OCI-LY1 (cell line): Measurements from ENCODE around the gene SKA1.

ENCODE experiments used
- H2AFZ ChIP-seq: fragments of 200-600 bp; sonication (generic), shearing (Covaris generic); 2 replicates; pipeline ENCODE4 v1.6.0; 2014; ENCODE audit warnings: antibody characterized with exemption, mild to moderate bottlenecking, low read length
- H3F3A ChIP-seq: fragments of 200-600 bp; sonication (generic), shearing (Covaris generic); 2 replicates; pipeline ENCODE4 v1.6.0; 2014; ENCODE audit warnings: mild to moderate bottlenecking, antibody characterized with exemption, low read length, moderate library complexity; ENCODE audit not compliant: insufficient read depth
- H3K27ac ChIP-seq: fragments of 200-600 bp; sonication (generic); 2 replicates; pipeline ENCODE4 v1.5.1; 2014; ENCODE audit warnings: low read length, mixed run types, mild to moderate bottlenecking, low read depth; ENCODE audit not compliant: poor library complexity, severe bottlenecking
- H3K27me3 ChIP-seq: fragments of 200-600 bp; sonication (generic); 2 replicates; pipeline ENCODE4 v1.6.0; 2014; ENCODE audit warnings: antibody characterized with exemption, mild to moderate bottlenecking, low read length, moderate library complexity; ENCODE audit not compliant: insufficient read depth
- H3K36me3 ChIP-seq: fragments of 200-600 bp; sonication (generic); 2 replicates; pipeline ENCODE4 v1.6.1; 2014; ENCODE audit warnings: mild to moderate bottlenecking, antibody characterized with exemption, low read length, moderate library complexity, mixed read lengths; ENCODE audit not compliant: insufficient read depth
- H3K4me1 ChIP-seq: fragments of 200-600 bp; sonication (generic); 2 replicates; pipeline ENCODE4 v1.5.1; 2014; ENCODE audit warnings: mild to moderate bottlenecking, low read length, moderate library complexity; ENCODE audit not compliant: insufficient read depth, severe bottlenecking
- H3K4me2 ChIP-seq: fragments of 200-600 bp; sonication (generic), shearing (Covaris generic); 2 replicates; pipeline ENCODE4 v1.6.1; 2014; ENCODE audit warnings: low read length
- H3K4me3 ChIP-seq: fragments of 200-600 bp; sonication (generic); 2 replicates; pipeline ENCODE4 v1.5.1; 2014; ENCODE audit warnings: low read length, low read depth, mild to moderate bottlenecking, mixed read lengths; ENCODE audit not compliant: poor library complexity, severe bottlenecking
- H3K79me2 ChIP-seq: fragments of 200-600 bp; shearing (Covaris generic); 2 replicates; pipeline ENCODE4 v1.6.1; 2016; ENCODE audit warnings: mixed run types, low read length, mixed read lengths; ENCODE audit not compliant: insufficient read depth
- H3K9ac ChIP-seq: fragments of 200-600 bp; sonication (generic), shearing (Covaris generic); 2 replicates; pipeline ENCODE4 v1.6.1; 2014; ENCODE audit warnings: mild to moderate bottlenecking, low read length, mixed read lengths
- H3K9me2 ChIP-seq: fragments of 200-600 bp; sonication (generic), shearing (Covaris generic); 2 replicates; pipeline ENCODE4 v1.6.1; 2014; ENCODE audit warnings: low read depth, mild to moderate bottlenecking, low read length, mixed read lengths
- H3K9me3 ChIP-seq: fragments of 200-600 bp; shearing (Covaris generic); 2 replicates; pipeline ENCODE4 v1.6.1; 2014; ENCODE audit warnings: low read length, mixed read lengths
- H4K20me1 ChIP-seq: fragments of 200-600 bp; sonication (generic), shearing (Covaris generic); 2 replicates; pipeline ENCODE4 v1.6.0; 2016; ENCODE audit warnings: mild to moderate bottlenecking, low read length; ENCODE audit not compliant: insufficient read depth
- EZH2 ChIP-seq: fragments of 200-600 bp; sonication (generic), shearing (Covaris generic); IDR thresholded peaks from 2 replicates; pipeline ENCODE4 v1.8.0; 2017; ENCODE audit warnings: borderline replicate concordance, mixed run types, mild to moderate bottlenecking, antibody characterized with exemption, low read length, moderate library complexity, mixed read lengths
- TF ChIP-seq, protein P1 (sequence below): fragments of 200-600 bp; sonication (generic), shearing (Covaris generic); IDR thresholded peaks from 2 replicates; pipeline ENCODE4 v1.5.1; 2017; ENCODE audit warnings: mild to moderate bottlenecking, antibody characterized with exemption, low read length, moderate library complexity, mixed read lengths

The SKA1 gene

GRCh38 chr18:50418650-50419049 is 43.8 kb downstream of the SKA1 start:
- no peaks in the 10 kb centered on the region for H4K20me1 ChIP-seq
- TF ChIP-seq, protein P1, sequence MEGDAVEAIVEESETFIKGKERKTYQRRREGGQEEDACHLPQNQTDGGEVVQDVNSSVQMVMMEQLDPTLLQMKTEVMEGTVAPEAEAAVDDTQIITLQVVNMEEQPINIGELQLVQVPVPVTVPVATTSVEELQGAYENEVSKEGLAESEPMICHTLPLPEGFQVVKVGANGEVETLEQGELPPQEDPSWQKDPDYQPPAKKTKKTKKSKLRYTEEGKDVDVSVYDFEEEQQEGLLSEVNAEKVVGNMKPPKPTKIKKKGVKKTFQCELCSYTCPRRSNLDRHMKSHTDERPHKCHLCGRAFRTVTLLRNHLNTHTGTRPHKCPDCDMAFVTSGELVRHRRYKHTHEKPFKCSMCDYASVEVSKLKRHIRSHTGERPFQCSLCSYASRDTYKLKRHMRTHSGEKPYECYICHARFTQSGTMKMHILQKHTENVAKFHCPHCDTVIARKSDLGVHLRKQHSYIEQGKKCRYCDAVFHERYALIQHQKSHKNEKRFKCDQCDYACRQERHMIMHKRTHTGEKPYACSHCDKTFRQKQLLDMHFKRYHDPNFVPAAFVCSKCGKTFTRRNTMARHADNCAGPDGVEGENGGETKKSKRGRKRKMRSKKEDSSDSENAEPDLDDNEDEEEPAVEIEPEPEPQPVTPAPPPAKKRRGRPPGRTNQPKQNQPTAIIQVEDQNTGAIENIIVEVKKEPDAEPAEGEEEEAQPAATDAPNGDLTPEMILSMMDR = no peak
- TF ChIP-seq EZH2 = no peak

DNA sequence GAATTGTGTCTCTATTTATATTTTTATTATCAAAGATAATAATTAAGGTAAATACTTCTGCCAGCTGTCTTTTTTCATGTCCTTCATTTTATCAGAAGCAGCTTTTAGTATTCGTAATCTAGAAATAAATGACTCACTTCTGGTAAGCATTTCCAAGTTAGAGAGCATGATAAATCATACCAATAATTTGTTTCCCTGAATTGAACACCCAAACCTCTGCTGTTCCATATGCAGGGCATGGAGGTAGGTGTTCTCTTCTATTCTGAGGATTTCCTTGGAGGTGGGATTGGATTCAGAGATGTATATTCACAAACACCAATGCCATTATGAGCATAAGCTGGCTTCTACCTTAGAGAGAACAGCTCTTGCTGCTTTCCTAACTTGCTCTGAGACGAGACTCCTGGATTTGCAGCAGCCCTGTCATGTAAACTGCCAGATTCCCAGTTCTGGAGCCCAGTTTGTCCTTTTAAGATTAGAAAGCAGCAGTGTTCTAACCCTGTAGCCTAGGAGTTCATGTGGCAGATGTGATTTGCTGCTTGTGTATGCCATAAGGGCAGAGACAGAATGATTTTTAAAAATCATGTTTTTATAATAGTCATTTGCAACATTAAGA is 47.5 kb downstream of the SKA1 start:
- H3K36me3 ChIP-seq = no peaks in the 10 kb centered on the region
- H3K27ac ChIP-seq = no peak overlapping the region
- no peak overlapping the region for H3K4me3 ChIP-seq
- H4K20me1 ChIP-seq = no peaks in the 10 kb centered on the region
- H3K9ac ChIP-seq = no peak overlapping the region
- H2AFZ ChIP-seq = no peak overlapping the region
- H3K79me2 ChIP-seq = no peaks in the 10 kb centered on the region
- H3K27me3 ChIP-seq = peaks cover 6% of the 10 kb centered on the region; the same call in 1 of the 2 replicates
- no peak for TF ChIP-seq EZH2
- TF ChIP-seq, protein P1 = no peak
- no peak overlapping the region for H3K4me2 ChIP-seq
- no peaks in the 10 kb centered on the region for H3K4me1 ChIP-seq
- H3F3A ChIP-seq = no peaks in the 10 kb centered on the region
- 0 out of 2 replicates have a peak, but pooled peaks cover 5% of the 10 kb centered on the region for H3K9me3 ChIP-seq
- H3K9me2 ChIP-seq = no peaks in the 10 kb centered on the region

More at GRCh38 chr18:50418650-50419049, 43.8 kb downstream of the SKA1 start:
- no peak overlapping the region for H3K4me2 ChIP-seq
- H3F3A ChIP-seq = no peaks in the 10 kb centered on the region
- H3K36me3 ChIP-seq = no peaks in the 10 kb centered on the region
- no peak overlapping the region for H3K27ac ChIP-seq
- H3K79me2 ChIP-seq = no peaks in the 10 kb centered on the region
- H3K4me1 ChIP-seq = no peaks in the 10 kb centered on the region
- H3K9me3 ChIP-seq = 0 out of 2 replicates have a peak, but pooled peaks cover 5% of the 10 kb centered on the region
- no peak overlapping the region for H3K9ac ChIP-seq
- H3K4me3 ChIP-seq = no peak overlapping the region
- peaks cover 6% of the 10 kb centered on the region; the same call in 1 of the 2 replicates for H3K27me3 ChIP-seq
- H3K9me2 ChIP-seq = no peaks in the 10 kb centered on the region
- no peak overlapping the region for H2AFZ ChIP-seq

DNA sequence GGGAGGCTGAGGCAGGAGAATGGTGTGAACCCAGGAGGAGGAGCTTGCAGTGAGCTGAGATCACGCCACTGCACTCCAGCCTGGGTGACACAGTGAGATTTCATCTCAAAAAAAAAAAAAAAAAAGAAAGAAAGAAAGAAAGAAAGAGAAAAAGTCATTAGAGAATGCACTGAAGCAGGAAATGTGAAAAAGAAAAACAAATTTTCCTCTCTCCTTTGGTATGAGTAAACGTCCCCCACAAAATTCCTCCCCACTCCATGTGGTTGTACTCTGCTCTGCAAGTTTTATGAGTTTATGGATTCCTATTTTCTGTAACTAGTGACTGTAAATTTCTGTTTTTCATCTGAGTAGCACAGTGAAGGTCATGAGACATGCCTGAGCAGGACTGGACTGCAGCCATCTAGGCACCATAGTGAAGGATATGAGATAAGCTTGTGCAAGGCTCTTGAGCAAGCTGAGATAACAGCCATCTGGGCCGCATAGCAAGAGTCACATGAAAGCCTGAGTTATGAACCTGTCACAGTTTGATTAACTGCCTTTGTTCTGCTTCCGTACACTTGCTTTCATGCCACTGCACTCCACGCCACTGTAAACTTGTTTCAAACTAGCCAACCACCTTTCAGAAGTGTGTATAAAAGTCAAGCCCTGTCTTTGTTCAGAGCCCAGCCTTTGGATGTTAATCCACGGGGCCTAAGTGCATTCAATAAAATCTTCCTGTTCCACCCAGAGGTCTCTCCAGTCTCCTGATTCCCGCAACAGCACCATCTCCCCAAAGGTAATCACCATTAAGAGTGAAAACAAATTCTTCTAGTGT is 50.2 kb downstream of the SKA1 start:
- Histone ChIP-seq H3K4me2 (no peak overlapping the region), H2AFZ (no peak overlapping the region), H3K27me3 (no peaks in the 10 kb centered on the region; the same call in 1 of the 2 replicates), H3K9me3 (no peaks in the 10 kb centered on the region), H3K9me2 (no peaks in the 10 kb centered on the region), H3F3A (no peaks in the 10 kb centered on the region), H3K79me2 (no peaks in the 10 kb centered on the region), H3K36me3 (no peaks in the 10 kb centered on the region), H3K4me1 (no peaks in the 10 kb centered on the region), H4K20me1 (no peaks in the 10 kb centered on the region), H3K9ac (no peak overlapping the region), H3K27ac (no peak overlapping the region), H3K4me3 (no peak overlapping the region)
- TF ChIP-seq EZH2 = no peak
- TF ChIP-seq, protein P1 = no peak
